Measurements from ENCODE around the gene KANK2.
"Not testable (repeated sequence)": the region's sequence is repeated elsewhere in the genome, so short reads cannot be mapped to it uniquely, and the experiment has no call there.

KANK2 gene

DNA sequence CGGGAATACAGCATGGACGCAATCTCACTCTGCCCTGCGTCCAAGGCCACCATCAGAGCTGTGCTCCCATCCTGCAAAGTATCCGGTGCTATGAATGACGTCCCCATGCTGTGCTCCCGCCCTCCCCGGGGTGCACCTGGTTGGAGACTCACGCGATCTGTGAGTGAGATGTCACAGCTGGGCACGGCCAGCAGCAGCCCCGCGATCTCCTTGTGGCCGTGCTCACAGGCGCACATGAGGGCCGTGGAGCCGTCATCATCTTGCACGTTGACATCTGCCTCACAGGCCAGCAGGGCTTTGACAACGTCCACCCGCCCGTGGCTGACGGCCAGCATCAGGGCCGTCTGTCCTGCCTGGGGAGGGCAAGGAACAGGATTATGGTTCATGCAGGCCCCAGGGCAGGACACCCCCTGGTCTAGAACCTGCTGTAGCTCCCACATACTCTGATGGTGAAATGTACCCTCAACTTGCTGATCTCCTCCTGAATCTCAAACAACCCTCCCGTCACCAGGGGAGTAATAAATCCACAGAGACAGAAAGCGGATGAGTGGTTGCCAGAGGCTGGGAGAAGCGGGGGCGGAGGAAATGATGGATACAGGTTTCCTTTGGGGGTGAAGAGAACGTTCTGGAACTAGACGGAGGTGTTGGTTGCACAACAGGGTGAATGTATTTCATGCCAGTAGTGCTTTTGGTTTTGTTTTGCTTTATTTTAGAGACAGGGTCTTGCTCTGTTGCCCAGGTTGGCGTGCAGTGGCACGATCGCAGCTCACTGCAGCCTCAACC lies 27.3 kb downstream of the KANK2 start:
- no peak for DNase-seq

DNA sequence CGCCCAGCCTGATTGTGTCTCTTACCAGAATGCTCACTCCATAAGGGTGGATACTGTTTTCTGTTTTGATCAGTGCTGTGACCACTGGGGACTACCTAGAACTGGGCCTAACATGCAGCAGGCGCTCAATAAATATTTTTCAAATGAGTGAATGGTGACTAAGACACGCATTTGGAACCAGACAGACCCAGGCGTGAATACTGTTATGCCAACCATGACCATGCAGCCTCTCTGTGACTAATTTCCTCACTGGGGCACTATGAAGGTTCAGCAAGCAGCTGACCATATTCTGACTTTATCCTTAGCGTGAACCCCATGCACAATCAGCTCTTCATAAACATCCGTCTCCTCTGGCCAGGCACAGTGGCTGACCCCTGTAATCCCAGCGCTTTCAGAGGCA lies 28.8 kb downstream of the KANK2 start:
- no peak for DNase-seq

DNA sequence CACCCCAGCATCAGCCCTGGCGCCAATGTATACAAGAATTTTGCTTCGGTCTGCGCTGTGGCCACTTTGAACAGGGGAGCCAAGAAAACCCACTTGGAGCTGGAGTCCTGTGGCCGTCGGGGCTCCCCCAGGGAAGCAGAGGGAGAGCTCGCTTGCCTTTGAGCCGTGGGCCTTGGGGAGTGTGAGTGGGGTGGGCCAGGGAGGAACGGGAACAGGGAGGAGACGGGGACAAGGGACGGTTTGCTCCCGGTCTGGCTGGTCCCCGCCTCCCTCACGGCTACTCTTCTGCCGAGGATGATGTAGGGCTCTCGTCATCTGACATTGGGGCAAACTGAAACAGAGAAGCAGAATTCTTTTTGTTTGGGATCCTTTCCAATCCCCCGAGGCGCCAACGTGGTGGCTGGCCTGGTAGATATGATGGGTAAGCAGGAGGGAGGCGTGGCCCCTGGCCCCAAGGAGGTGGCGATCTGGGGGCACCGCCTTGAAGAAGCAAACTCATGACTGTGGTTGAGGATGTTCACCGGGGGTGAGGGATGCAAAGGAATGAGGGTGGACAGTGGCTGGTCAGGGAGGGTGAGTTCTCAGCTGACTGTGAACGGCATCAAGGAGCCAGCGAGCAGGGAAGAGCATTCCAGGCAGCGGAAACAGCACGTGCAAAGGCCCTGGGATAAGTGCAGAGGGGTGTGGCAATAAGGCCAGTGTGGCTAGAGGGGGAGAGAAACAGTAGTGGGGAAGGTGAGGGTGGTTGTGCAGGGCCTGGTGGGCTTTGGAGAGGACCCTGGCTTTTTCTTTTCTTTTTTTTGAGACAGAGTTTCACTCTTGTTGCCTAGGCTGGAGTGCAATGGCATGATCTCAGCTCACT lies 30.8 kb downstream of the KANK2 start:
- no peak for DNase-seq

DNA sequence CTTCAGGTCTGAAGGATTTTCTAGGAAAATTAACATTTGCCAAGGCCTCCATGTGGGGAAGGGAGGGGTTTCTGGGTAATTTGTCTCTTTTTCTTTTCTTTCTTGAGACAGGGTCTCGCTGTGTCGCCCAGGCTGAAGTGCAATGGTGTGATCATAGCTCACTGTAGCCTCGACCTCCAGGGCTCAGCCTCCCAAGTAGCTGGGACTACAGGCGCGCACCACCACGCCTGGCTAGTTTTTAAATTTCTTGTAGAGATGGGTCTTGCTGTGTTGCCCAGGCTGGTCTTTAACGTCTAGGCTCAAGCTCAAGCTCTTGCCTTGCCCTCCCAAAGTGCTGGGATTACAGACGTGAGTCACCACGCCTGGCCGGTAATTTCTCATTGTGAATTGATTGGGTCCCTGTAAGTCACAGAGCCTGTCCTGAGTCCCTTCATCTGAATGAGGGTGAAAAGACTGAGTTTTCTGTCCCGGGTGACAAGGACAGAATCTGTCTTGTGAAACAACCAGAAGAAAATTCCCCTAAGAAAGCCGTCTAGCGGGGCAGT lies 31.8 kb downstream of the KANK2 start:
- no peak for DNase-seq

DNA sequence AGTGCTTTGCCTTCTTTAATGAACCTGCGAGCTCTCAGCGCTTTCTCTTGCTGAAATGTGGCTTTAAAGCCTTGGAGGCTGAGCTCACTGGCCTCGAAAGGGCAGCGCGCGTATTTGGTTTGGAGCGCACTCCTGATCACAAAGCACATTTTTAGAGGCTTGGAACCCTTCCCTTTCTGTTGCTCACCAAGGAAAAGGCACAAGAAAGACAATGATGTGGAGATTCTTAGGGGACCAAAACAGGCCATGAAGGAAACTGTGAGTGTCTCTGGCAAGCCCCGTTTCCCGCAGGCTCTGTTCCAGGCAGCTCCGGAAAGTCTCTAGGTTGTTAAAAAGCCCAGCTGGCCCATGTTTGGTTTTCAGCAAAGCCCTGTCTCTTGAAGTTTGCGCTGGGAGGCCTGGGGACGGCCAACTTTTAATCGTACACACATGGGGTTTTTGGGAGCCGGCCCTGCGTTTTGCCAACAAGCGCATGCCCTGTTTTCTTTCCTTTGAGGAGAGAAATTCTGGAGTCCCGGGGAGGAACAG lies 32.4 kb downstream of the KANK2 start:
- DNase-seq = no peak

DNA sequence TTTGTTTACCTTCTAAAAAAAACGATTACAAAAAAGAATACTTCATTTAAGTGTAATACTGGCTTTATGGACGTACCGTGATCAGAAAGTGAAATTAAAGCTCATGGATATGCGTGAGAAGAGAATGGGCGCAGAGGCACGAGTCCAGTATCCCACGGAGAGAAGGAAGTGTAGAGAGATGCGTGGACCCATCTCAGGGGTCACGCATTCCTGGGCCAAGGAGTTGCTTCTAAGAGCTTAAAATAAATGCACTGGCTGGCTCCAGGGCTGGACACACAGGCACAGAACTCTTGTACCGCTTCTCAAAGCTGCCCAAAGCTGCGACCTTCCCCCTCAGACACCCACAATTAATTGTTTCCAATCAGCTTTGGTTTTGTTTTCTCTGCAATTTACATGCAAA lies 33.0 kb downstream of the KANK2 start:
- no peak for DNase-seq

DNA sequence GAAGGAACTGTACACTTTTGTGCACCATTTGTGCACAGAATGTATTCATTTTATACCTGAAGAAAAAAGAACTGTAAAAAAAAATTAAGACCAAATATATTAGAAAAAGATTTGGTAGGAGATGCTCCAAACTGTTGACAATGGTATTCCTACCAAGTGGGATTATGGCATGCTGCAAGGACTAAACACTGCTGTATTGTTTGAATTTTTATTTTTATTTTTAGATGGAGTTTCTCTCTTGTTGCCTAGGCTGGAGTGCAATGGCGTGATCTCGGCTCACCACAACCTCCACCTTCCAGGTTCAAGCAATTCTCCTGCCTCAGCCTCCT lies 36.9 kb downstream of the KANK2 start:
- DNase-seq = not testable (repeated sequence)

DNA sequence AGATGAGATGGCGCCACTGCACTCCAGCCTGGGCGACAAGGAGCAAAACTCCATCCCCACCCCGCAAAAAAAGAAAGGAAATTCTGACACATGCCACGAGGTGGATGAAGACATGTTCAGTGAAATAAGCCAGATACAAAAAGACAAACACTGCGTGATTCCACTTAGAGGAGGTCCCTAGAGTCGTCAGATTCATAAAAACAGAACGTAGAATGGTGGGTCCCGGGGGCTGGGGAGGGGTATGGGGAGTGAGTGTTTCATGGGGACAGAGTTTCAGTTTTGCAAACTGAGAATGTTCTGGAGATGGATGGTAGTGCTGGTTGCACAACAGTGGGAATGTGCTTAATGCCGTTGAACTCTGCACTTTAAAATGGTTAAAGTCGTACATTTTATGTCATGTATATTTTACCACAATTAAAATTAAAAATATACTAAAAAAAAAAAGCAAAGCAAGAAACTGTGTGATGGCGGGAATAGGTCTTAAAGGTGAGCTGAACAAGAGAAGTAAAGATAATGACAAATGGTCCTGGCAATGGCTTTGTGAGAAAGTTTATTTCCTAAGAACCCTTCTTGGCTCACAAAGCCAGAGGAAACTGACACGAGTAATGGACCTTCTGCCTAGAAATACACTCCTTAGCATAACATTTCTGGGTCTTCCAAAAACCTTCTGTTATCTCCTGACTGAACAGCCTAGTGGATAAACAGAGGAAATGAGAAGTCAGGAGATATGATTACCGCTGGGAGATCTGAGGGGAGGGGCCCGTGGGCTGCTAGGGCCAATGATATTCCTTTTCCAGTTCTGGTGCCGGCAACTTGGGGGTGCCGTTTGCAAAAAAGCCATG lies 37.5 kb downstream of the KANK2 start:
- no peak for DNase-seq

DNA sequence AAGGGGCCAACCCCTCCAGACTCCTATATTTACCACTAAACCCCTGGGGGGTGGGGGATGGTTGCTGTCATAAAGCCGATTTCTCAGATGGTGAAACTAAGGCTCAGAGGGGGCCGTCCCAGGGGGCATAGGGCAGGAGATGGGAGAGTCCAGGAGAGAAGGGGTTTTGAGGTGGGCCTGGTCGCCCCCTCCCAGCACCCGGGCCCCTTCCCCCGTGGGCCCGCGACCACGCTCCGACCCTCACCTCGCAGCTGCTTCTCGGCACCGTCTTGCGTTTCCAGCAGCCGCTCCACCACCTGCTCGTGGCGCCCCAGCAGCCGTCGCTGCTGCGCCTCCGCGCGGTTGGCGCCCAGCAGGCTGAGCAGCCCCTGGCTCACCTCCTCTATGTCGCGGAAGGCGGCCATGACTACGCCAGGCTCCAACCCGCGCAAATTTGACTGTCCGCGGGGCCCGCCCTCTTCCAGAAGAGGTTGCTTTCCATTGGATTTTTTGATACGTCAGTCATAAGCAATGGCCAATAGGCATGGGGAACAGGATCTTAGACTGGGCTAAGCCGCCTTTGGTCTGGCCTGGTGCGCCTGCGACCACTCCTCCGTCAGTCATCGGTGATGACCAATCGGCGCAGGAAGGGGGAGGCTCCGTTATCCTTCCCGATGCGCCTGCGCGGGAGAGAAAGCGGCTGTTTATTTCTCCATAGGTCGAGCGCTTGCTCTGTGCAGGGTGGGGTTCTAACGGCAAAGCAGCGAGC lies 41.8 kb downstream of the KANK2 start, which contains the start of gene SPC24:
Gene SPC24 (minus strand): TSS at position 410 of the 748 bp plus-strand sequence. CDS start 6 bp downstream, at position 404.
- peak; percentile 91 to 94 for DNase-seq

DNA sequence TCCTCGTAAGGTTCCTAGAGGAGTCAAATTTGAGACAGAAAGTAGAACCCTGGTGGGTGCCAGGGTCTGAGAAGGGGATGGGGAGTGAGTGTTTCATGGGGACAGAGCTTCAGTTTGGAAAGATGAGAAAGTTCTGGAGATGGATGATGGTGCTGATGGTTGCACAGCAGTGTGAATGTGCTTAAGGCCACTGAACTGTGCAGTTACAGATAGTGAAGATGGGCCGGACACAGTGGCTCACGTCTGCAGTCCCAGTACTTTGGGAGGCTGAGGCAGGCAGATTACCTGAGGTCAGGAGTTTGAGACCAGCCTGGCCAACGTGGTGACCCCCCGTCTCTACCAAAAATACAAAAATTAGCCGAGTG lies 42.7 kb downstream of the KANK2 start:
- DNase-seq = no peak

DNA sequence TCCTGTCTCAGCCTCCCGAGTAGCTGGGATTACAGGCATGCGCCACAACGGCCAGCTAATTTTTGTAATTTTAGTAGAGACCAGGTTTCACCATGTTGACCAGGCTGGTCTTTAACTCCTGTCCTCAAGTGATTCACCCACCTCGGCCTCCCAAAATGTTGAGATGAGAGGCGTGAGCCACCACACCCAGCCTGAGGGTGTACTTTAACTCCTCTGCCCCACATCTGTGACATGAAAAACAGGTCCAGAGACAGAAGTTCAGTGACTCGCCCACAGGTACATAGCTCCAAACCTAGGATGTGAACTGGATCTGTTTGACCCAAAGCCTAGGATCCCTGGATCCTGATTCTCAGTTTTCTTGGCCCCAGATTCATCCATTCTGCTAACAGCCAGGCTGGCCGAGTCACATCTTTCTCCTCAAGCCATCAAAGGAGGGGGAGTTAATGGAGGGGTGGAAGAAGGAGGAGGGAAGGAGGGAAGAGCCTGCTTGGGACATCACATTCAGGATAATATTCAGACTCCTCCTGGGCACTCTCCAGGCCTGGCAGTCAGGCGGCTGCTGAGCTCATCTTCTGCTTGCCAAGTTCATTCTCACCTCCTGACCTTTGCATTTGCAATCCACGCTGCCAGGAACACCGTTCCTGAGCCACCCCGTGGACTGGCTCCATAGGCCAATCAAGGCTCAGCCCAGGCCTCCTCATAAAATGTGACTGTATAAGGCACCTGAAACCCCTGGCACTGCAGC lies 44.9 kb downstream of the KANK2 start:
- no peak for DNase-seq

DNA sequence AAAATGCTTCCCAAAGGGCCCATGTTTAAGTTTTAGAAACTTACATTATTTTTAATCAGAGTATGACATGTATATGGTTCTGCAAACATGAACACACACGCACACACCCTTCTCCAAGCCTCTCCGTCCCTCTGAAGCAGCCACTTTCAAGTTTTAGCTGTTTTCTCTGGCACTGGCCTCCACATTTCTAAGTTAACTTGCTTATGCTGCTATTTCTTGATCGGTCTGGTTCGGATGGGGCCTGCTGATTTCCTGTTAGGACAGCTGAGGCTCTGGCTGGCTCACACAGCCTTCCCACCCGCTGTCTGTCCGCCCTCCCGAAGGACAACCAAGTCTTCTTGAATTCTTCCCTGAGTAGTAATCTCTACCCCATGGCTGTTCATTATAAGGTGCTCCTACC lies 46.2 kb downstream of the KANK2 start:
- DNase-seq = no peak

DNA sequence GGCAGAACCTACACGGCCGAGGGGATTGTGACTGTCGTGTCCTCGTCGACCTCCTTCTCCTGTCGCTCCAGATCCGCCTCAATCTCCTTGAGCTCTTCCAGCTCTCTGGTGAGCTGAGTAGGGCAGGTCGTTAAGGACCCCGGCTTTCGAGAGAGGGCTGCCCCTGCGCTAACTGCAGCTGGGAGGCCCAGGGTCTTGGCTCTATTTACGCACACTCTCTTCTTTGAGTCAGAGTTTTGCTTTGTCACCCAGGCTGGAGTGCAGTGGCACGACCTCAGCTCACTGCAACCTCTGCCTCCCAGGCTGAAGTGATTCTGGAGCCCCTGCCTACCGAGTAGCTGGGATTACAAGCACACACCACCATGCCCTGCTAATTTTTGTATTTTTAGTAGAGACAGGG lies 49.3 kb downstream of the KANK2 start:
- DNase-seq = no peak

DNA sequence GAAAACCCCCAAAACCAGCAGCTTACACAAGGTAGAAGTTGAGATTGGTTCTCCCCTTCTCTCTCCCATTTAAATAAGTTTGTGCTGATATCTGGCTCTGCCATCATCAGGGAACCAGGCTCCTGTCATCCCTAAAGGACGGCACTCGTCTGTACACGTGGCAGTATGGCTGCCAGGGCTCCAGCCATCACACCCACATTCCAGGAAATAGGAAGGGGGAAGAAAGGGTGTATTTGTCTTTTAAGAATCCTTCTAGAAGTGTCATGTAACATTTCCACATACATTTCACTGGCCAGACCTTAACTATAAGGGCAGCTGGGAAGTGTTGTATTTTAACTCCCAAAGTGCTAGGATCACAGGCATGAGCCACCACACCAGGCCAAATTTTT lies 51.8 kb downstream of the KANK2 start:
- DNase-seq = no peak

DNA sequence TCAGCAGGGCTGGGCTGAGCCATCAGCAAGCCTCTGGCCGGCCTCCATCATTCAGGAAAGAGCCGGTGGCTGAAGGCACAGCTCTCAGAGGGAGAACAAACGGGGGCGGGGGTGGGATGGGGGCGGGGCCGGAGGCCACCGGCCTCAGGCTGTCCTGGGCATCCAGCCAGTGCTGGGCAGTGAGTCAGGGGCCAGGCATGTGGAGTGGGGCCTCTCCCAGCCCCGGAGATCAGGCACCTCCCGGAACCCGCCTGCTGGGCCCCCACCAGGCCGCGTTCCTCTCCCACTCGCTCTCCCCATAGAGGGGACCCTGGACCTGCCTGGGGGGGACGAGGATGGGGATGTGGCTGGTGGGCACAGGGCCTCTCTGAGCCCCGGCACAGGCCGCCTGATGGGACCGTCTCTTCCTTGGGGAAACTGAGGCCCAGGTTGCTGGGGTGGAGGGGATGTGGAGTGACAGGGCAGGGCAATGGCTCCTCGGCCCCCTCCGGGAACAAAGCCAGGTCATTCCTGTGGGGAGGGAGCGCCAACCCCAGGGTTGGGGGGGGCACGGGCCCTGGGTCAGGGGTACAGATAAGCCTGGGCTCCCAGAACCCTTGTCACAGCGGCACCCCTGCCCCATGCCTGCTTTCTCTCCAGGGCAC lies 54.7 kb downstream of the KANK2 start:
- DNase-seq = no peak

DNA sequence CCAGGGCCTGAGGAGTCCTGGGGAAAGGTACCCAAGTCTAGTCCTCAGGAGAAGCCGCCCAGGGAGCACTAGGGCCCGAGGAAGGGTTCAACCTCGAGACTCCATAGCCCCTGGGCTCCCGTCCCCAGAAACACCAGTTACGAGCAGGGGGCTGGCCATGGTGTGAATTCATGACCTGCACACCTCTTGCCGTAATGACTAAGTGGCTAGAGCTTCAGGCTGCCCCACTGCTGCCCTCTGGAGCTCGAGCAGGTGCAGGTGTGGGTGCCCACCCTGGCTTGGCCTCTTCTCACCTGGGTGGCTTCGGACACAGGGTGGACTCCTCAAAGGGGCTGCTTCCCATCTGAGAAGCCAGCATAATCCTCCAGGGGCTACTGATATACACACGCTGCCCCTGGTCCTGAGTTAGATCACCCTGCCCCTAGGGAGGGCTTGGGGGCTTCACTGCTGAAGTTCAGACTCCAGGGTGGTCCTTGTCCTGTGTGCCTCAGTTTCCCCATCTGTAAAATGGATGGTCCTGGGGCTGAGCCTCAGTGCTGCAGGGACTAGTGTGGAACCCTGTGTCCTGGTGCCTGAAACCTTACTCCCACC lies 55.3 kb downstream of the KANK2 start:
- no peak for DNase-seq

DNA sequence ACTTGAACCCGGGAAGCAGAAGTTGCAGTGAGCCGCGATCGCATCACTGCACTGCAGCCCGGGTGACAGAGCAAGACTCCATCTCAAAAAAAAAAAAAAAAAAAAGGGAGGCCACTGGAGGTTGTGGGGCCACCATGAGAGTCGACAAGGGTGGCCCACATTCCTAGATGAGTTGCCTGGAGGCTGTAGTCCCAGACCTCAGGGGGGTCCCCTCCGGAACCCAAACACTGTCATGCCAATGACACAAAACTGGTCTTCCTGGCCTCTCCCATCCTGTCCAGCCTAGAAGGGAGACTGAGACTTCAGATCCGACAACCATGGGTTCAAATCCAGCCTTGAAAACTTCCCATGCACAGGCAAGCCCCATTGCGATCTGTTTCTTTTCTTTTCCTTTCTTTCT lies 56.4 kb downstream of the KANK2 start:
- DNase-seq = no peak

DNA sequence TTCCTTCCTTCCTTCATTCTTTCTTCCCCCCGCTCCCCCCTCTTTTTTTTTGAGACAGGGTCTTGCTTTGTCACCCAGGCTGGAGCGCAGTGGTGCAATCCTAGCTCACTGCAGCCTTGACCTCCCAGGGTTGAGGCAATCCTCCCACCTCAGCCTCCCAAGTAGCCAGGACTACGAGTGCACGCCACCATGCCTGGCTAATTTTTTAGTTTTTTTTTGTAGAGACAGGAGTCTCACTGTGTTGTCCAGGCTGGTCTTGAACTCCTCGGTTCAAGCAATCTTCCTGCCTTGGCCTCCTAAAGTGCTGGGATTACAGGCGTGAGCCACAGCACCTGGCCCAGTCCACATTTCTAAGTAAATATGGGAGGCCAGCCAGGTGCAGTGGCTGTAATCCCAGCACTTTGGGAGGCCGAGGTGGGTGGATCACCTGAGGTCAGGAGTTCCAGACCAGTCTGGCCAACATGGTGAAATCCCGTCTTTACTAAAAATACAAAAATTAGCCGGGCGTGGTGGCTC lies 57.3 kb downstream of the KANK2 start:
- not testable (repeated sequence) for DNase-seq

DNA sequence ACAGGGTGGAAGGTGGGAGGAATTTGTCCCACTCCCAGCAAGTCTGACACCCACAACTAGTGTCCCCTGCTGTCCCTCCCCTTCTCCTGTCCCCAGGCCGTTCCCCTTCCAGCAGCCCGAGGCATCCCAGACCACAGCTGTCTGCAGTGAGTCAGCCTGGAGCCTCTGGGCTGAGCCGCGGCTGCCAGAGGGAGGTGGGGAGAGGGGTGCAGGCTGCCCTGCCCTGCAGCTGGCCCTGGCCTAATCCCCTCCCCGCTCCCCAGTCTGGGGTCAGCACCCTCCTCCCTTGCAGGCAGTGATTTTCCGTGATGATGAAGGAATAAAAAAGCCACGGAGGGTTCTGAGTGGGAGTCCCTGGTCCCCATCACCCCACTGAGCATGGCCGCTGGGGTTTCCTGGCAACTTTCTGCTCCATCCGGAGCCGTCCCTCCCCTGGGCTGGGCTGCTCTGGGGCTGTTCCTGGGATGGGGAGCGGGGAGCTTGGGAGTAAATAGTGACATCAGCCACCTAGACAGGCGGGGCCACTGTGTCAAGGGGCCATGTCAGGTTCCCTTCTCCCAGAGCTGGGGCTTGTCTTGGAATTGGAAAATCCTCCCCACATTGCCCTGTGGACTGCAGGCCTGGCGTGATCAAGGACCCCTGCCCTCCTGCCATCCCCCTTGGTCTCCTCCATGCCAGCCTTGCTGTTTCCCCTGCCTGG lies 58.6 kb downstream of the KANK2 start:
- DNase-seq = no peak

All from activated CD4-positive, alpha-beta T cell treated with anti-CD3 and anti-CD28 coated beads, Interleukin-2, amount 50 U/mL, for 48 hours (primary cell).